ENCODE measurements around the gene IL12RB2. TPM values are rescaled to one million over a fixed set of nuclear protein-coding genes. Genes with fewer than 3 reads are reported as not detected.
A peak's percentile ranks its signal among the peaks of the same experiment; 100 is the strongest.

The IL12RB2 gene
- polyA plus RNA-seq, 1 of the 3 experiments (the other 2 are of a cell fraction) = not detected

DNA sequence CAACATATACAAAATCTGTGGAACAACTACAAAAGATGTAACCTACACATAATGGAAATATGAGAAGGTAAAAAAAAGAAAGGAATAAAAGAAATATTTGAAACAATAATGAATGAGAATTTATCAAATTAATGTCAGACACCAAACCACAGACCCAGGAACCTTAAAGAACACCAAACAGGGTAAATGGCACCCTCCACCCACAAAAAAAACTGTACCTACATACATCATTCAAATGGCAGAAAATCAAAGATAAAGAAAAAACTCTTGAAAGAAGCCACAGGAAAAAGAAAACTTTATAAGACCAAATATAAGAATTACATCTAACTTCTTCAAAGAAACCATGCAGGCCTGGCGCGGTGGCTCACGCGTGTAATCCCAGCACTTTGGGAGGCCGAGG, 54.0 kb downstream of the IL12RB2 start:
- 96% methylated on average over 5 of the region's 5 CpGs for WGBS (ENCODE audit: low lambda C conversion rate)
- POLR2A ChIA-PET = no interaction called here
- Histone ChIP-seq H3K27ac (ENCODE audit: low read depth in 2 of 2, low read length in 1 of 2) (no peak overlapping the region), H2AFZ (ENCODE audit: low read depth) (no peak overlapping the region), H3K9me3 (no peaks in the 10 kb centered on the region), H3F3A (replicated peaks; ENCODE audit: insufficient read depth) (no peaks in the 10 kb centered on the region), H3K4me2 (no peak overlapping the region), H4K20me1 (ENCODE audit: insufficient read depth) (no peaks in the 10 kb centered on the region), H3K4me1 (ENCODE audit: control insufficient read depth in 1 of 2, insufficient read depth in 2 of 2, low read depth in 1 of 2, low read length in 1 of 2) (peaks cover 0 to 2% of the 10 kb centered on the region in 2 experiments; a peak in 1 of 4 replicates), H3K9ac (no peak overlapping the region), H3K79me2 (ENCODE audit: insufficient read depth) (no peaks in the 10 kb centered on the region), H3K9me2 (no peaks in the 10 kb centered on the region), H3K4me3 (ENCODE audit: low read depth in 2 of 2, low read length in 1 of 2) (no peak overlapping the region), H3K36me3 (replicated peaks in 1 of 2; ENCODE audit: control insufficient read depth in 1 of 2, insufficient read depth in 2 of 2, low read length in 1 of 2) (no peaks in the 10 kb centered on the region), H3K27me3 (ENCODE audit: insufficient read depth) (no peaks in the 10 kb centered on the region)
- CTCF ChIA-PET = interaction anchor here (0.9 kb wide), 1 partner anchor 14 kb away, joined by 3 read pairs; no protein-coding TSS in a partner anchor
- TF ChIP-seq MEF2A (IDR thresholded peaks at IDR 0.05; ENCODE audit: borderline replicate concordance, low read depth) = no peak
- TF ChIP-seq ELF1 (IDR thresholded peaks at IDR 0.05) = no peak
- DNase-seq = no peak

DNA sequence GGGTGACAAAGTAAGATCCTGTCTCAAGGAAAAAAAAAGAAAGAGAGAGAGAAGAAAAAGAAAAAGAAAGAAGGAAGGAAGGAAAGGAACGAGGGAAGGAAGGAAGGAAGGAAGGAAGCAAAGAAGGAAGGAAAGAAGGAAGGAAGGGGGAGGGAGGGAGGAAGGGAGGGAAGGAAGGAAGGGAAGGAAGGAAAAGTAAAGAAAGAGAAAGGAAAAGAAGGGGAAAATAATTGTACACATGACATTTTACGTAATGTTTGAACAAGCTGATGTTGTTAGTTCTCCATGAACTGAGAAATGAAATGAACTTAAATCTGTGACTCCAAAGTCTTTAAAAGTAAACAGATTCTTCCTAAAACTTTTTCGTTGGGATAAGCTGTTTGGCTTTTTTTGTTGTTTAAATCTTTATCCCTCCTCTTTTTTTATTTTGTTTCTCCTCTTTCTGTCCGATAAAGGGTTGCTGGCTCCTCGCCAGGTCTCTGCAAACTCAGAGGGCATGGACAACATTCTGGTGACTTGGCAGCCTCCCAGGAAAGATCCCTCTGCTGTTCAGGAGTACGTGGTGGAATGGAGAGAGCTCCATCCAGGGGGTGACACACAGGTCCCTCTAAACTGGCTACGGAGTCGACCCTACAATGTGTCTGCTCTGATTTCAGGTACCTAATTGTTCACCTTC, 59.8 kb downstream of the IL12RB2 start:
- peaks cover 6 to 9% of the 10 kb centered on the region in 2 experiments; a peak in 2 of 4 replicates for H3K4me1 ChIP-seq (ENCODE audit: control insufficient read depth in 1 of 2, insufficient read depth in 2 of 2, low read depth in 1 of 2, low read length in 1 of 2)
- no peaks in the 10 kb centered on the region for H3K9me2 ChIP-seq
- peak; percentile 80 for TF ChIP-seq NFIC (IDR thresholded peaks at IDR 0.05; ENCODE audit: borderline replicate concordance)
- TF ChIP-seq JUND (IDR thresholded peaks at IDR 0.05) = no peak
- no peak for TF ChIP-seq IRF3 (IDR thresholded peaks at IDR 0.05; ENCODE audit: low read depth, low read length)
- no peak for TF ChIP-seq ZBTB33 (IDR thresholded peaks at IDR 0.05; ENCODE audit: borderline replicate concordance, low read depth)
- TF ChIP-seq, protein P1, sequence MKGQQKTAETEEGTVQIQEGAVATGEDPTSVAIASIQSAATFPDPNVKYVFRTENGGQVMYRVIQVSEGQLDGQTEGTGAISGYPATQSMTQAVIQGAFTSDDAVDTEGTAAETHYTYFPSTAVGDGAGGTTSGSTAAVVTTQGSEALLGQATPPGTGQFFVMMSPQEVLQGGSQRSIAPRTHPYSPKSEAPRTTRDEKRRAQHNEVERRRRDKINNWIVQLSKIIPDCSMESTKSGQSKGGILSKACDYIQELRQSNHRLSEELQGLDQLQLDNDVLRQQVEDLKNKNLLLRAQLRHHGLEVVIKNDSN (IDR thresholded peaks at IDR 0.05; ENCODE audit: borderline replicate concordance, low read depth) = no peak
- TF ChIP-seq MEF2A (IDR thresholded peaks at IDR 0.05; ENCODE audit: borderline replicate concordance, low read depth) = no peak
- peak; percentile 21; the same call in 1 of the 2 replicates for TF ChIP-seq RAD21 (IDR thresholded peaks at IDR 0.05; ENCODE audit: low read length)
- TF ChIP-seq, protein P2, sequence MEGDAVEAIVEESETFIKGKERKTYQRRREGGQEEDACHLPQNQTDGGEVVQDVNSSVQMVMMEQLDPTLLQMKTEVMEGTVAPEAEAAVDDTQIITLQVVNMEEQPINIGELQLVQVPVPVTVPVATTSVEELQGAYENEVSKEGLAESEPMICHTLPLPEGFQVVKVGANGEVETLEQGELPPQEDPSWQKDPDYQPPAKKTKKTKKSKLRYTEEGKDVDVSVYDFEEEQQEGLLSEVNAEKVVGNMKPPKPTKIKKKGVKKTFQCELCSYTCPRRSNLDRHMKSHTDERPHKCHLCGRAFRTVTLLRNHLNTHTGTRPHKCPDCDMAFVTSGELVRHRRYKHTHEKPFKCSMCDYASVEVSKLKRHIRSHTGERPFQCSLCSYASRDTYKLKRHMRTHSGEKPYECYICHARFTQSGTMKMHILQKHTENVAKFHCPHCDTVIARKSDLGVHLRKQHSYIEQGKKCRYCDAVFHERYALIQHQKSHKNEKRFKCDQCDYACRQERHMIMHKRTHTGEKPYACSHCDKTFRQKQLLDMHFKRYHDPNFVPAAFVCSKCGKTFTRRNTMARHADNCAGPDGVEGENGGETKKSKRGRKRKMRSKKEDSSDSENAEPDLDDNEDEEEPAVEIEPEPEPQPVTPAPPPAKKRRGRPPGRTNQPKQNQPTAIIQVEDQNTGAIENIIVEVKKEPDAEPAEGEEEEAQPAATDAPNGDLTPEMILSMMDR (IDR thresholded peaks at IDR 0.05) = peak; percentile 31; the same call in 1 of the 2 replicates
- TF ChIP-seq FOXJ3 (CRISPR knock-in tag; IDR thresholded peaks at IDR 0.05) = no peak
- H3K4me2 ChIP-seq = peak overlapping the region; percentile 62
- H4K20me1 ChIP-seq (ENCODE audit: insufficient read depth) = no peaks in the 10 kb centered on the region
- H3K27me3 ChIP-seq (ENCODE audit: insufficient read depth) = no peaks in the 10 kb centered on the region
- no peaks in the 10 kb centered on the region for H3K79me2 ChIP-seq (ENCODE audit: insufficient read depth)
- no peaks in the 10 kb centered on the region for H3F3A ChIP-seq (replicated peaks; ENCODE audit: insufficient read depth)
- H3K27ac ChIP-seq (ENCODE audit: low read depth in 2 of 2, low read length in 1 of 2) = no peak overlapping the region
- no peaks in the 10 kb centered on the region for H3K9me3 ChIP-seq
- peak; percentile 78 for DNase-seq
- ChIA-PET CTCF (interaction anchor here (0.7 to 4.1 kb wide), 5 partner anchors 20 to 133 kb away, joined by 3 to 26 read pairs (median 4); no protein-coding TSS in a partner anchor), POLR2A (no interaction called here)
- no peak overlapping the region for H3K9ac ChIP-seq
- no peak overlapping the region for H3K4me3 ChIP-seq (ENCODE audit: low read depth in 2 of 2, low read length in 1 of 2)
- no peak overlapping the region for H2AFZ ChIP-seq (ENCODE audit: low read depth)
- WGBS (ENCODE audit: low lambda C conversion rate) = 30% methylated on average over 6 of the region's 8 CpGs
- no peaks in the 10 kb centered on the region for H3K36me3 ChIP-seq (replicated peaks in 1 of 2; ENCODE audit: control insufficient read depth in 1 of 2, insufficient read depth in 2 of 2, low read length in 1 of 2)

All from SK-N-SH (cell line).